ENCODE measurements around the gene AHCYL1.

DNA sequence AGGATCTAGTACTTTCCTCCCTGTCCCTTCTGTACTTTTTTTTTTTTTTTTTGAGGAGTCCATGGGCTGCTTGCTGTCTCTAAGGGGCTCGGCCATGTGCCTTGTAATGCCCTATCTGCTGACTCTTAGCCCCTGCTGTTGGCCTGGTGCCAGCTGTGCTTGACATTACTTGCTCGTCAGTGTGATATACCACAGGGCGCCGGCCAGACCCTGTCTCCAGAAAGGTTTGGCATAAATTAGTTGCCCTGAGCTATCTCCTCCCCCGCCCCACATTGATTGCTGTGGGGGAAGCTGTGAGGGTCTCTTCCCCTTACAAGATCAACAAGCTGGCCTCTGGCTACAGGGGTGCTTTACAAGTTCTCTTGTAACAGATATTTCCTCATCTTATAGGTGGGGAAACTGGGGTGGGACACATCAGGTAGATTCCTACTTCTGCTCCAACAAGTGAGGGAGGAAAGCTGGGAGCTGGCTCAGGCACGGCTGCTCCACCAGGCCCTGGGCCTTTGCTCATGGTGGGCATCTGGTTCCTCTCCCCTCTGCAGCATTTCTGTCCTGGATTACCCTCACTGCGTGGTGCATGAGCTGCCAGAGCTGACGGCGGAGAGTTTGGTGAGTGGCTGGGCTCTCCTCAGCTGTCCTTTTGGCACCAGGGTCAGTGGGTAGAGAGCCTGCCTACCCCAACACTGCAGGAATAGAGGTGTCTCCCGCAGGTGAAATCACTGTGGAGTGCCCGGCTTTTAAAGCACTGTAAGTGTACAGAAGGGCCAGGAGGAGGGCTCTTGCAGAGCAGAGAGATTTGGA is 65.4 kb downstream of the AHCYL1 start:
- no peak for TF ChIP-seq EZH2phosphoT487 (IDR thresholded peaks at IDR 0.05; ENCODE audit: insufficient read depth, low read depth)
- TF ChIP-seq EZH2 (IDR thresholded peaks at IDR 0.05; ENCODE audit: insufficient read depth, poor library complexity, severe bottlenecking): no peak
